Measurements from ENCODE around the gene SAMM50. TPM values are rescaled to one million over a fixed set of nuclear protein-coding genes. Genes with fewer than 3 reads are reported as not detected.

SAMM50 gene
- total and polyA plus RNA-seq, 2 experiments from 2014 or later, result 37.6 to 53.5 TPM

- Histone ChIP-seq H3K4me1 (ENCODE audit: insufficient read depth) (peaks cover 14% of the 10 kb centered on the region), H3K79me2 (no peaks in the 10 kb centered on the region), H3K4me2 (no peak overlapping the region), H4K20me1 (ENCODE audit: insufficient read depth, poor library complexity, severe bottlenecking) (no peaks in the 10 kb centered on the region), H2AFZ (no peak overlapping the region), H3K27me3 (no peaks in the 10 kb centered on the region), H3K36me3 (replicated peaks; ENCODE audit: insufficient read depth, low read depth) (no peaks in the 10 kb centered on the region), H3K9me2 (replicated peaks; ENCODE audit: insufficient read depth) (no peaks in the 10 kb centered on the region), H3K9me3 (ENCODE audit: low read depth) (no peaks in the 10 kb centered on the region), H3K27ac (no peak overlapping the region), H3K4me3 (no peak overlapping the region)
- DNase-seq (ENCODE audit: low spot score), result no peak
- 76% methylated on average over 20 of the region's 20 CpGs for WGBS (ENCODE audit: low lambda C conversion rate, missing lambda C conversion rate)
- TF ChIP-seq EZH2phosphoT487 (IDR thresholded peaks at IDR 0.05; ENCODE audit: low read depth, severe bottlenecking, unreplicated experiment), result no peak
- TF ChIP-seq EZH2 (IDR thresholded peaks at IDR 0.05; ENCODE audit: borderline replicate concordance), result no peak
- no peak for TF ChIP-seq CTCF (IDR thresholded peaks at IDR 0.05; ENCODE audit: poor library complexity)
These were observed 87.3 kb downstream of the SAMM50 start for GRCh38 chr22:44042249-44043218.

- H3K79me2 ChIP-seq, result no peaks in the 10 kb centered on the region
- WGBS (ENCODE audit: low lambda C conversion rate, missing lambda C conversion rate), result 100% methylated on average over 1 of the region's 1 CpG
- H3K36me3 ChIP-seq (replicated peaks; ENCODE audit: insufficient read depth, low read depth), result no peaks in the 10 kb centered on the region
- H3K4me3 ChIP-seq, result no peak overlapping the region
- H4K20me1 ChIP-seq (ENCODE audit: insufficient read depth, poor library complexity, severe bottlenecking), result no peaks in the 10 kb centered on the region
- H3K27me3 ChIP-seq, result no peaks in the 10 kb centered on the region
- no peak overlapping the region for H3K4me2 ChIP-seq
- TF ChIP-seq CTCF (IDR thresholded peaks at IDR 0.05; ENCODE audit: poor library complexity), result no peak
- no peak for TF ChIP-seq EZH2phosphoT487 (IDR thresholded peaks at IDR 0.05; ENCODE audit: low read depth, severe bottlenecking, unreplicated experiment)
- no peak for TF ChIP-seq EZH2 (IDR thresholded peaks at IDR 0.05; ENCODE audit: borderline replicate concordance)
- no peak overlapping the region for H2AFZ ChIP-seq
- H3K9me2 ChIP-seq (replicated peaks; ENCODE audit: insufficient read depth), result no peaks in the 10 kb centered on the region
- DNase-seq (ENCODE audit: low spot score), result no peak
- no peaks in the 10 kb centered on the region for H3K9me3 ChIP-seq (ENCODE audit: low read depth)
- H3K27ac ChIP-seq, result no peak overlapping the region
- peaks cover 18% of the 10 kb centered on the region for H3K4me1 ChIP-seq (ENCODE audit: insufficient read depth)
These were observed 89.9 kb downstream of the SAMM50 start for GRCh38 chr22:44045145-44045544.

Other genes with a start within 250 kb of the SAMM50 start
- 1.0 and 2.1 TPM in 2 replicates for gene EFCAB6, start 143.1 kb upstream of the SAMM50 start, total RNA-seq
- gene EFCAB6, start 143.1 kb upstream of the SAMM50 start, polyA plus RNA-seq, result 0.59 and 2.7 TPM in 2 replicates
- gene SULT4A1, start 92.9 kb upstream of the SAMM50 start, total RNA-seq, result 0.60 and 1.1 TPM in 2 replicates
- 1.7 and 2.8 TPM in 2 replicates for gene SULT4A1, start 92.9 kb upstream of the SAMM50 start, polyA plus RNA-seq
- gene PNPLA5, start 63.4 kb upstream of the SAMM50 start, total RNA-seq, result 0.57 TPM in 1 of 2 replicates, not detected in the other
- gene PNPLA5, start 63.4 kb upstream of the SAMM50 start, polyA plus RNA-seq, result 0.11 and 0.45 TPM in 2 replicates
- 14.4 and 17.1 TPM in 2 replicates for gene PNPLA3, start 31.6 kb upstream of the SAMM50 start, total RNA-seq
- 17.3 and 18.9 TPM in 2 replicates for gene PNPLA3, start 31.6 kb upstream of the SAMM50 start, polyA plus RNA-seq
- 8.0 and 10.2 TPM in 2 replicates for gene PARVB, start 68.9 kb downstream of the SAMM50 start, total RNA-seq
- gene PARVB, start 68.9 kb downstream of the SAMM50 start, polyA plus RNA-seq, result 11.2 and 13.9 TPM in 2 replicates
- 0.96 and 1.00 TPM in 2 replicates for gene PARVG, start 225.5 kb downstream of the SAMM50 start, total RNA-seq
- gene PARVG, start 225.5 kb downstream of the SAMM50 start, polyA plus RNA-seq, result 0.77 and 2.8 TPM in 2 replicates

Data from hepatocyte (in vitro differentiated cells).